Ovary (tissue), 9 donors: ENCODE measurements around the gene FAM131A. TPM values are rescaled to one million over a fixed set of nuclear protein-coding genes. Genes with fewer than 3 reads are reported as not detected.

Experiments used
- DNase-seq, 5 donors: peaks; one replicate each; pipeline ENCODE4 v3.0.0-alpha.2; 2019 to 2020
- H3K27ac ChIP-seq, 2 donors: fragments of 200-600 bp; one replicate each; pipeline versions ENCODE4 v1.5.1 to v1.8.0; 2019 to 2022
- H3K27me3 ChIP-seq: fragments of 200-600 bp; one replicate; pipeline ENCODE4 v1.8.0; 2022
- H3K36me3 ChIP-seq: fragments of 200-600 bp; sonication (generic); one replicate; pipeline ENCODE4 v1.5.1; 2019
- H3K4me1 ChIP-seq: one replicate; pipeline ENCODE4 v1.8.1; 2013; ENCODE audit warnings: mild to moderate bottlenecking, moderate library complexity; ENCODE audit not compliant: insufficient read depth
- H3K4me3 ChIP-seq: fragments of 200-600 bp; sonication (generic); one replicate; pipeline ENCODE4 v1.5.1; 2017
- H3K9me3 ChIP-seq, 2 donors: fragments of 200-600 bp in 1 of 2; sonication (generic) in 1 of 2; one replicate each; pipeline versions ENCODE4 v1.5.1 to v1.8.1; 2013 to 2019; ENCODE audit warnings: mild to moderate bottlenecking in 1 of 2, moderate library complexity in 1 of 2
- CTCF ChIP-seq, 3 donors: fragments of 450-650 bp in 2 of 3; fragments of 200-600 bp in 1 of 3; IDR thresholded peaks; one replicate each; pipeline versions ENCODE4 v1.5.1 to v1.8.0; 2016 to 2022; ENCODE audit warnings: antibody characterized with exemption in 3 of 3, mild to moderate bottlenecking in 1 of 3
- EP300 ChIP-seq: sonication (generic); formaldehyde crosslinking; IDR thresholded peaks from one replicate; pipeline ENCODE4 v1.6.1; 2017; ENCODE audit warnings: antibody characterized with exemption
- POLR2A ChIP-seq: fragments of 450-650 bp; IDR thresholded peaks from one replicate; pipeline ENCODE4 v1.6.1; 2017; ENCODE audit warnings: antibody characterized with exemption, mild to moderate bottlenecking, moderate library complexity
- WGBS, 3 donors: extraction: QIAGEN DNeasy Blood & Tissue Kit in 1 of 3; methylation state at CpG; one replicate each; pipeline versions ENCODE4 v1.1.5 to v1.1.7; 2013 to 2017; 5-methylcytosine and 5-hydroxymethylcytosine counted together
- intact Hi-C, 4 donors: fragments of 100-400 bp; cut with DNase I; formaldehyde crosslinking; loops; one replicate each; pipeline versions ENCODE4 v1.11.0 to v1.15.1; 2022 to 2023
- polyA plus RNA-seq, 2 donors: library from polyadenylated mRNA; stranded (reverse); fragments of 200-250 nt in 1 of 2; fragments of 350-450 nt in 1 of 2; fragmentation: Illumina TruSeq in 1 of 2; extraction: RNeasy Lipid Tissue Mini Kit (QIAGEN cat#74804) in 1 of 2; gene quantifications; one replicate each; pipeline ENCODE4 v1.2.3, GENCODE V29; 2013 to 2014
- total RNA-seq, 7 donors: library from RNA; depleted of rRNA in 2 of 7; stranded (reverse); fragments of >200 nt in 2 of 7; fragmentation: NEBNext Ultra II Directional in 3 of 7; extraction: Animal tissue kit (Norgen Biotek cat#: 25700) in 3 of 7; gene quantifications; one replicate each; pipeline versions ENCODE4 v1.1.0 to v1.2.4, GENCODE V29; 2016 to 2023
- donor health status: DM: no; HTN: no; CAD: no; lungs with moderate emphysema.
- donor health status: DM: no; HTN: no; CAD: no.
- donor health status: Bipolar disorder and iron deficiency.
- donor health status: DM: yes; HTN: yes; CAD: no.
- donor health status: DM: no; HTN: no; CAD: no.
- donor health status: DM: yes; HTN: yes; CAD: no.

The FAM131A gene
- total and polyA plus RNA-seq, 9 donors = 8.7 to 37.8 (median 27.1) TPM

DNA sequence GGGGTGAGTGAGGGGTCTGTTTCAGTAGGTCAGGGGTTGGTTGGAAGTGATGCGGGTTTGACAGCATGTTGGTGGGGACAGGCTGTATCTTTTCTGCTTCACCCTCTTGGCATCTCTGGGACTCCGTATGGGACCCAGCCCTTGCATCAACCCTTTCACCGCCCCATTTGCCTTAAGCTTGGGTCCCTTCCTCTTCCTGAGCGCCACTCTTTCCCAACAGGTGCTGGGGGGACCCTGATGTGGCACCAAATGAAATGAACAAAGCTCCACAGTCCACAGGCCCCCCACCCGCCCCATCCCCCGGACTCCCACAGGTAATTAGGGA lies 21.9 kb upstream of the FAM131A start:
- intact Hi-C loops = loop anchor here in 2 of 4 donors (5.0 to 10.0 kb wide), 3 partner anchors 42 to 681 kb away; partner anchors contain the start of genes CLCN2 (in 1 of the 2), KLHL24 (in 1 of the 2) and POLR2H (in 1 of the 2)
- no peak for DNase-seq
- Histone ChIP-seq H3K36me3 (no peaks in the 10 kb centered on the region), H3K9me3 (no peaks in the 10 kb centered on the region), H3K27me3 (no peaks in the 10 kb centered on the region), H3K27ac (peak overlapping the region; percentile 94 to 95), H3K4me1 (peaks cover 13% of the 10 kb centered on the region), H3K4me3 (peak overlapping the region; percentile 52)
- no peak for TF ChIP-seq EP300
- no peak for TF ChIP-seq POLR2A
- no peak for TF ChIP-seq CTCF (IDR thresholded peaks at IDR 0.05)
- 4 to 9% (median 5%) methylated on average over 6 of the region's 6 CpGs for WGBS, 3 donors

DNA sequence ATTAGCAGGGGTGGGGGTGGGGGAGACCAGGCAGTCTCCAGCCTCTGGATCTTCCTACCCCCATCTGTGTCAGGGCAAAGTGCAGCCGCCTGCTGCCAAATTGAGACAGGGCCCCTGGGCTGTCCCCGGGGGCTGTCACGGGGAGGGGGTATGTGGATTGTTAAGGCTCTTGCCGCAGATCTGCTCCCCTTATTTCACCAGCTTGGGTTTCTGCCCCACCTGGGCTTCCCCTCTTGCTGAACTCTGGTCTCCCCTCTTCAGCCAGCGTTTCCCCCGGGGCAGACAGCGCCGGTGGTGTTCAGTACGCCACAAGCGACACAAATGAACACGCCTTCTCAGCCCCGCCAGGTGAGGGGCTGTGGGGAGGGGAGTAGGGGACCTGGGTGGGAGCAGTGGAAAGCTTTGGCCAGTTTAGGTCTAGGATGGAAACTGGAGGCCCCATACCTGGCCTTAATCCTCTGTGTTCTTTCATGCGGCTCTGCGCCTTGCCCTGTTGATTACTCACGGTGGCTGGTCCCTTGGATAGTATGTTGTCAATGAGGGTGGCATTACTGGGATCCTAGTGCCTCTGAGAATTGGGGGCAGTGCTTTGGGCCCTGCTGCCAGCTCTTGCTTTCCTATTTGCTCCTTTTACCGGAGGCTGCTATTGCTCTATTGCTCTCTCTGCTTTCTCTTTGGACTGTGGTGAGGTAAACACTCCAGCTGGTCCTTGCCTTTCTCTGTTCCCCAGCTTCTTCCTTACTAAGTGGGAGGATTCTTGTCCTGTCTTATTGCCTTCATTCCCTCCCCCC lies 21.3 kb upstream of the FAM131A start:
- DNase-seq = peak in 2 of 5 donors; percentile 42 to 48
- intact Hi-C loops = loop anchor here in 2 of 4 donors (5.0 to 10.0 kb wide), 3 partner anchors 41 to 681 kb away; partner anchors contain the start of genes CLCN2 (in 1 of the 2), KLHL24 (in 1 of the 2) and POLR2H (in 1 of the 2)

GRCh38 chr3:184316792-184317191 lies 20.6 kb upstream of the FAM131A start:
- H3K27me3 ChIP-seq = no peaks in the 10 kb centered on the region
- intact Hi-C loops = loop anchor here in 2 of 4 donors (5.0 to 10.0 kb wide), 3 partner anchors 41 to 682 kb away; partner anchors contain the start of genes CLCN2 (in 1 of the 2), KLHL24 (in 1 of the 2) and POLR2H (in 1 of the 2)
- H3K4me3 ChIP-seq = no peak overlapping the region
- H3K27ac ChIP-seq = no peak overlapping the region
- H3K9me3 ChIP-seq = no peaks in the 10 kb centered on the region
- peaks cover 15% of the 10 kb centered on the region for H3K4me1 ChIP-seq
- DNase-seq = no peak
- WGBS, 3 donors = 48 to 60% (median 54%) methylated on average over 7 of the region's 7 CpGs
- TF ChIP-seq POLR2A (no peak), EP300 (no peak), CTCF (IDR thresholded peaks at IDR 0.05) (no peak)
- peaks cover 1% of the 10 kb centered on the region for H3K36me3 ChIP-seq

More for the DNA sequence above, 21.3 kb upstream of the FAM131A start:
- Histone ChIP-seq H3K27ac (peak overlapping the region; percentile 94 to 95), H3K36me3 (no peaks in the 10 kb centered on the region), H3K27me3 (no peaks in the 10 kb centered on the region), H3K4me1 (peaks cover 13% of the 10 kb centered on the region), H3K4me3 (peak overlapping the region; percentile 52), H3K9me3 (no peaks in the 10 kb centered on the region)
- WGBS, 3 donors = 10 to 18% (median 12%) methylated on average over 16 of the region's 16 CpGs
- TF ChIP-seq CTCF (IDR thresholded peaks at IDR 0.05) (no peak), POLR2A (no peak), EP300 (no peak)

- no peak for DNase-seq
- Histone ChIP-seq H3K4me1 (peaks cover 15% of the 10 kb centered on the region), H3K27me3 (no peaks in the 10 kb centered on the region), H3K36me3 (peaks cover 3% of the 10 kb centered on the region), H3K4me3 (no peak overlapping the region), H3K27ac (no peak overlapping the region), H3K9me3 (no peaks in the 10 kb centered on the region)
- intact Hi-C loops = loop anchor here in 2 of 4 donors (5.0 to 10.0 kb wide), 3 partner anchors 40 to 682 kb away; partner anchors contain the start of genes CLCN2 (in 1 of the 2), KLHL24 (in 1 of the 2) and POLR2H (in 1 of the 2)
- no peak for TF ChIP-seq EP300
- no peak for TF ChIP-seq POLR2A
- TF ChIP-seq CTCF (IDR thresholded peaks at IDR 0.05) = no peak
- 44 to 63% (median 47%) methylated on average over 5 of the region's 5 CpGs for WGBS, 3 donors
Observed at GRCh38 chr3:184317201-184317600, 20.2 kb upstream of the FAM131A start.
